Measurements from ENCODE around the gene TIMM21. TPM values are rescaled to one million over a fixed set of nuclear protein-coding genes. Genes with fewer than 3 reads are reported as not detected.

Gene TIMM21
- total and polyA plus RNA-seq, 9 of the 15 experiments (the other 6 are each of a cell fraction or from before 2014, with no cell fraction given) = 54.7 to 229 (median 83.3) TPM

DNA sequence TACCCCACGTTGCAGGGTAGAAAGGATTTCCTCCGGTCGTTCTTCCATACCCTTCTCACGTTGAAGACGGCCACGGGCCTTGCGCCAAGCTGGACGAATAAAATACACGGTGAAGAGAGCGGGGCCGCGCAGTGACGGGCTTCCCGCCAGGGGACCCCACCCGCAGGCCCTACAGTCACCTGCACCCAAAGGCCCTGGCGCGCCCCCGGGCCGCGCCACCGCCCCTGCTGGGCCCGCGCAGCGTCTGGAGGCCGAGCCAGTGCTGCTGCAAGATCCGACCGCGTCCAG is 888 bp upstream of the TIMM21 start:
- CTCF ChIA-PET (ENCODE audit: low intra/inter-chr PET ratio) = no interaction called here
- POLR2A ChIA-PET = no interaction called here
- whole genome bisulfite sequencing (ENCODE audit: insufficient coverage, low coverage, missing lambda C conversion rate) = 2% methylated on average over 20 of the region's 28 CpGs
- Histone ChIP-seq H3K36me3 (ENCODE audit: control insufficient read depth, insufficient read depth, low read length) (peaks cover 28% of the 10 kb centered on the region; the same call in 2 of the 3 replicates), H3K9me1 (ENCODE audit: control insufficient read depth, insufficient read depth, low read length) (peaks cover 3% of the 10 kb centered on the region), H2AFZ (ENCODE audit: low read depth, low read length) (0 out of 2 replicates have a peak overlapping the region, but pooled peaks have one; percentile 45), H3K27me3 (ENCODE audit: control insufficient read depth in 2 of 2, insufficient read depth in 2 of 2, low read length in 2 of 2) (no peaks in the 10 kb centered on the region), H3K4me3 (peak overlapping the region; percentile 95), H3K79me2 (ENCODE audit: control insufficient read depth, insufficient read depth, low read length) (peaks cover 41% of the 10 kb centered on the region), H3K27ac (ENCODE audit: extremely low read depth, low read depth, low read length) (no peak overlapping the region), H3K4me1 (replicated peaks in 1 of 2; ENCODE audit: control insufficient read depth in 2 of 2, insufficient read depth in 2 of 2, low read length in 2 of 2) (peaks cover 5 to 11% of the 10 kb centered on the region in 2 experiments; a peak in 4 of 5 replicates), H3K9me3 (replicated peaks; ENCODE audit: control insufficient read depth, insufficient read depth, low read depth, low read length) (no peaks in the 10 kb centered on the region), H4K20me1 (replicated peaks; ENCODE audit: control insufficient read depth, insufficient read depth, low read length) (no peaks in the 10 kb centered on the region; the same call in 1 of the 2 replicates), H3K9ac (ENCODE audit: insufficient read depth in 1 of 2, low read depth in 2 of 2, low read length in 2 of 2) (peak overlapping the region in 1 of 2 experiments; percentile 61; a peak in 3 of 4 replicates), H3K4me2 (ENCODE audit: insufficient read depth, low read length) (peak overlapping the region; percentile 99)
- intact Hi-C loops (cut with micrococcal nuclease) = loop anchor here (10.0 kb wide), 1 partner anchor 1727 kb away; no protein-coding TSS in a partner anchor
- FAIRE-seq = no peak
- DNase-seq (ENCODE audit: extremely low read depth in 1 of 4, low spot score in 3 of 4) = no peak
- in situ Hi-C loops (cut with MboI) = no loop called here
- BruUV-seq (replicated peaks) = no TSS peak
- ATAC-seq = no peak
- TF ChIP-seq ZKSCAN1 (IDR thresholded peaks at IDR 0.05; ENCODE audit: low read depth, low read length) = no peak
- no peak for TF ChIP-seq ZNF586 (CRISPR knock-in tag; conservative IDR thresholded peaks at IDR 0.05)
- peak in 1 of 2 experiments; percentile 53; a peak in 1 of 4 replicates for TF ChIP-seq HDAC1 (IDR thresholded peaks at IDR 0.05)
- TF ChIP-seq BHLHE40 (IDR thresholded peaks at IDR 0.05; ENCODE audit: low read length) = no peak
- no peak for TF ChIP-seq NFIC (IDR thresholded peaks at IDR 0.05)
- no peak for TF ChIP-seq BRD4 (IDR thresholded peaks at IDR 0.05)
- TF ChIP-seq PHB2 (IDR thresholded peaks at IDR 0.05; ENCODE audit: low read depth) = no peak
- peak; percentile 57; the same call in 1 of the 2 replicates for TF ChIP-seq ZFX (CRISPR knock-in tag; IDR thresholded peaks at IDR 0.05)
- TF ChIP-seq GTF3C2 (IDR thresholded peaks at IDR 0.05; ENCODE audit: borderline replicate concordance, extremely low read depth, insufficient read length) = no peak
- no peak for TF ChIP-seq CEBPG (CRISPR knock-in tag; IDR thresholded peaks at IDR 0.05)
- no peak for TF ChIP-seq CEBPG (tag; conservative IDR thresholded peaks at IDR 0.05 in 1 of 2, IDR thresholded peaks at IDR 0.05 in 1 of 2)
- TF ChIP-seq TARDBP (IDR thresholded peaks at IDR 0.05) = no peak
- TF ChIP-seq KLF6 (CRISPR knock-in tag; IDR thresholded peaks at IDR 0.05; ENCODE audit: borderline replicate concordance) = no peak
- no peak for TF ChIP-seq EWSR1 (IDR thresholded peaks at IDR 0.05; ENCODE audit: borderline replicate concordance, low read depth, partially characterized antibody)
- peak; percentile 30; the same call in 1 of the 2 replicates for TF ChIP-seq ZBTB7A (IDR thresholded peaks at IDR 0.05; ENCODE audit: borderline replicate concordance, control insufficient read depth, low read depth, low read length)
- TF ChIP-seq, protein P1, sequence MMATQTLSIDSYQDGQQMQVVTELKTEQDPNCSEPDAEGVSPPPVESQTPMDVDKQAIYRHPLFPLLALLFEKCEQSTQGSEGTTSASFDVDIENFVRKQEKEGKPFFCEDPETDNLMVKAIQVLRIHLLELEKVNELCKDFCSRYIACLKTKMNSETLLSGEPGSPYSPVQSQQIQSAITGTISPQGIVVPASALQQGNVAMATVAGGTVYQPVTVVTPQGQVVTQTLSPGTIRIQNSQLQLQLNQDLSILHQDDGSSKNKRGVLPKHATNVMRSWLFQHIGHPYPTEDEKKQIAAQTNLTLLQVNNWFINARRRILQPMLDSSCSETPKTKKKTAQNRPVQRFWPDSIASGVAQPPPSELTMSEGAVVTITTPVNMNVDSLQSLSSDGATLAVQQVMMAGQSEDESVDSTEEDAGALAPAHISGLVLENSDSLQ (IDR thresholded peaks at IDR 0.05) = no peak
- TF ChIP-seq NR4A1 (CRISPR knock-in tag; IDR thresholded peaks at IDR 0.05) = no peak
- no peak for TF ChIP-seq NR4A1 (tag; IDR thresholded peaks at IDR 0.05)
- no peak for TF ChIP-seq NONO (IDR thresholded peaks at IDR 0.05; ENCODE audit: low read depth in 2 of 2, low read length in 1 of 2)
- TF ChIP-seq ZC3H8 (IDR thresholded peaks at IDR 0.05) = no peak
- TF ChIP-seq MTA3 (IDR thresholded peaks at IDR 0.05; ENCODE audit: borderline replicate concordance) = no peak

Measured in K562 (cell line).